ENCODE measurements around the gene GOT1.

GRCh38 chr10:99425204-99425603, 5.2 kb downstream of the GOT1 start:
- TF ChIP-seq POLR2A (IDR thresholded peaks at IDR 0.05) (no peak), CTCF (IDR thresholded peaks at IDR 0.05) (no peak)

Data from vagina (tissue), 2 donors.